Suprapubic skin (tissue), 3 donors: ENCODE results near the gene ACOD1.

Experiments used
- POLR2AphosphoS5 ChIP-seq, 3 donors: sonication (generic); formaldehyde crosslinking; IDR thresholded peaks; one replicate each; pipeline ENCODE4 v1.6.1; 2017; ENCODE audit warnings: antibody characterized with exemption in 3 of 3
- TF ChIP-seq, protein P1 (sequence below), 2 donors: fragments of 200-600 bp in 1 of 2; fragments of 450-650 bp in 1 of 2; sonication (generic) in 1 of 2; IDR thresholded peaks; one replicate each; pipeline ENCODE4 v1.5.1; 2016 to 2019; ENCODE audit warnings: antibody characterized with exemption in 2 of 2, mild to moderate bottlenecking in 1 of 2, moderate library complexity in 1 of 2

DNA sequence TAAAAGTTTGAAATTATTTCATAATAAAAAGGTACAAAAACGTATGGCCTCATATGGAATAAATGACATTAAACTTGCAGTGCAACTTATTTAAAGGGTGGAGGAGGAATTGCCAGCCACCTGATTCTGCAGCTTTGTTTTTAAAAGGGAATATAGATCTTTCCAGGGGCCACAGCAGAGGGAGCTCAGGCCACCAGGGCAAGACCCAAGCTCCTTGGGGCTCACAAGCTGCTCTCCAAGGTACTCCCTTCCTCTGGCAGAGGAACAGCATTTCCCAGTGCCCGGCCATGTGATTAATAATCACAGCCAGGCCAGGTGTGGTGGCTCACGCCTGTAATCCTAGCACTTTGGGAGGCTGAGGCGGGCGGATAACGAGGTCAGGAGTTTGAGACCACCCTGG is 6.2 kb downstream of the ACOD1 start:
- TF ChIP-seq POLR2AphosphoS5 (IDR thresholded peaks at IDR 0.05) = no peak
- TF ChIP-seq, protein P1, sequence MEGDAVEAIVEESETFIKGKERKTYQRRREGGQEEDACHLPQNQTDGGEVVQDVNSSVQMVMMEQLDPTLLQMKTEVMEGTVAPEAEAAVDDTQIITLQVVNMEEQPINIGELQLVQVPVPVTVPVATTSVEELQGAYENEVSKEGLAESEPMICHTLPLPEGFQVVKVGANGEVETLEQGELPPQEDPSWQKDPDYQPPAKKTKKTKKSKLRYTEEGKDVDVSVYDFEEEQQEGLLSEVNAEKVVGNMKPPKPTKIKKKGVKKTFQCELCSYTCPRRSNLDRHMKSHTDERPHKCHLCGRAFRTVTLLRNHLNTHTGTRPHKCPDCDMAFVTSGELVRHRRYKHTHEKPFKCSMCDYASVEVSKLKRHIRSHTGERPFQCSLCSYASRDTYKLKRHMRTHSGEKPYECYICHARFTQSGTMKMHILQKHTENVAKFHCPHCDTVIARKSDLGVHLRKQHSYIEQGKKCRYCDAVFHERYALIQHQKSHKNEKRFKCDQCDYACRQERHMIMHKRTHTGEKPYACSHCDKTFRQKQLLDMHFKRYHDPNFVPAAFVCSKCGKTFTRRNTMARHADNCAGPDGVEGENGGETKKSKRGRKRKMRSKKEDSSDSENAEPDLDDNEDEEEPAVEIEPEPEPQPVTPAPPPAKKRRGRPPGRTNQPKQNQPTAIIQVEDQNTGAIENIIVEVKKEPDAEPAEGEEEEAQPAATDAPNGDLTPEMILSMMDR (IDR thresholded peaks at IDR 0.05) = no peak
